Transverse colon (tissue), 4 donors: ENCODE measurements around the gene MOB2.

Source experiments
- CTCF ChIP-seq, 5 experiments: fragments of 200-600 bp in 3 of 5; fragments of 450-650 bp in 2 of 5; sonication (generic) in 3 of 5; IDR thresholded peaks; 1 replicate in 2 of 5; 2 replicates in 3 of 5; pipeline ENCODE4 v1.5.1; 2016 to 2017; ENCODE audit warnings: antibody characterized with exemption in 5 of 5, inconsistent platforms in 3 of 5, mild to moderate bottlenecking in 2 of 5, moderate library complexity in 1 of 5
- POLR2AphosphoS5 ChIP-seq, 3 donors: sonication (generic); formaldehyde crosslinking; IDR thresholded peaks; one replicate each; pipeline ENCODE4 v1.6.1; 2016; ENCODE audit warnings: antibody characterized with exemption in 3 of 3

GRCh38 chr11:1534171-1534570 lies 47.6 kb upstream of the MOB2 start:
- TF ChIP-seq CTCF (IDR thresholded peaks at IDR 0.05) (no peak), POLR2AphosphoS5 (IDR thresholded peaks at IDR 0.05) (no peak)
